Body of pancreas (tissue), 4 donors: ENCODE results near the gene ACKR3. TPM values are rescaled to one million over a fixed set of nuclear protein-coding genes. Genes with fewer than 3 reads are reported as not detected.

Source experiments
- ATAC-seq: fragments of 150-250 bp; one replicate; pipeline ENCODE4 v1.9.1; 2016
- DNase-seq, 4 donors: peaks; one replicate each; pipeline ENCODE4 v3.0.0-alpha.2; 2019
- H3K27ac ChIP-seq, 4 donors: fragments of 200-600 bp; sonication (generic); 1 replicate in 3 of 4; 2 replicates in 1 of 4; pipeline versions ENCODE4 v1.5.1 to v1.6.1; 2016 to 2019; ENCODE audit warnings: mild to moderate bottlenecking in 1 of 4, mixed read lengths in 1 of 4, moderate library complexity in 1 of 4
- H3K27me3 ChIP-seq, 2 donors: fragments of 200-600 bp; sonication (generic); one replicate each; pipeline ENCODE4 v1.6.0; 2016; ENCODE audit warnings: mild to moderate bottlenecking in 1 of 2
- H3K36me3 ChIP-seq, 2 donors: fragments of 200-600 bp; sonication (generic); replicated peaks in 1 of 2; 2 replicates each; pipeline ENCODE4 v1.5.1; 2016; ENCODE audit warnings: low read depth in 2 of 2; ENCODE audit not compliant: insufficient read depth in 1 of 2
- H3K4me1 ChIP-seq: fragments of 200-600 bp; sonication (generic); one replicate; pipeline ENCODE4 v1.6.0; 2016
- H3K4me3 ChIP-seq, 2 donors: fragments of 200-600 bp; sonication (generic); 1 replicate in 1 of 2; 2 replicates in 1 of 2; pipeline ENCODE4 v1.5.1; 2016 to 2019
- H3K9me3 ChIP-seq, 3 donors: fragments of 200-600 bp; sonication (generic); 1 replicate in 2 of 3; 2 replicates in 1 of 3; pipeline ENCODE4 v1.5.1; 2016
- POLR2A ChIP-seq, 3 donors: fragments of 450-650 bp; IDR thresholded peaks; one replicate each; pipeline ENCODE4 v1.6.1; 2016; ENCODE audit warnings: antibody characterized with exemption in 3 of 3, mild to moderate bottlenecking in 2 of 3
- WGBS, 2 donors: methylation state at CpG; one replicate each; pipeline ENCODE4 v1.1.5; 2017; 5-methylcytosine and 5-hydroxymethylcytosine counted together
- intact Hi-C: fragments of 100-400 bp; cut with DNase I; formaldehyde crosslinking; loops from one replicate; pipeline ENCODE4 v1.15.1; 2023
- total RNA-seq, 2 donors: library from RNA; depleted of rRNA; stranded (reverse); fragments of >200 nt; gene quantifications; one replicate each; pipeline ENCODE4 v1.1.0, GENCODE V29; 2016
- TF ChIP-seq, protein P1 (sequence below), 7 experiments: fragments of 450-650 bp in 4 of 7; fragments of 200-600 bp in 3 of 7; sonication (generic) in 3 of 7; IDR thresholded peaks; one replicate each; pipeline ENCODE4 v1.5.1; 2016 to 2019; ENCODE audit warnings: antibody characterized with exemption in 7 of 7

ACKR3 gene
- total RNA-seq, 2 donors from 2014 or later: 10.4 to 18.1 TPM

DNA sequence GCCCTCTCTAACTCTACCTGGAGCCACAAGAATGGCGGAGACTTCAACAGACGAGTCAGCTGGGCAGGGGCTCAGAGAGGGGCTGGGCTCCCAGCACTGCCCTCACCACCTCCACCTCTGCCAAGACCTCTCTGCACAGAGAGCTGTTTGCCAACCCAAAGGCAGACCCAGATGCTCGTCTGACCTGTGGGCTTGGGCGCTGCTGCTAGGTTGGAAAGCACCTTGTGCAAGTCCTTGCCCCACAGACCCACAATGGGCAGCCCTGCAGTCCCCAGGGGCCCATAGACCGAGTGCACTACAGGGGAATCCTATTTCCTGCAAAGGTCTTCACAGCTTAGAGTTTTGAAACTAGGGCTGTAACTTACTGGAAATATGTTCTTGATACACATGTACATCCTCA, 13.3 kb downstream of the ACKR3 start:
- peak overlapping the region in 1 of 4 donors; percentile 9 for H3K27ac ChIP-seq
- no peaks in the 10 kb centered on the region for H3K9me3 ChIP-seq
- no peak overlapping the region for H3K4me3 ChIP-seq
- TF ChIP-seq POLR2A (IDR thresholded peaks at IDR 0.05): no peak
- TF ChIP-seq, protein P1, sequence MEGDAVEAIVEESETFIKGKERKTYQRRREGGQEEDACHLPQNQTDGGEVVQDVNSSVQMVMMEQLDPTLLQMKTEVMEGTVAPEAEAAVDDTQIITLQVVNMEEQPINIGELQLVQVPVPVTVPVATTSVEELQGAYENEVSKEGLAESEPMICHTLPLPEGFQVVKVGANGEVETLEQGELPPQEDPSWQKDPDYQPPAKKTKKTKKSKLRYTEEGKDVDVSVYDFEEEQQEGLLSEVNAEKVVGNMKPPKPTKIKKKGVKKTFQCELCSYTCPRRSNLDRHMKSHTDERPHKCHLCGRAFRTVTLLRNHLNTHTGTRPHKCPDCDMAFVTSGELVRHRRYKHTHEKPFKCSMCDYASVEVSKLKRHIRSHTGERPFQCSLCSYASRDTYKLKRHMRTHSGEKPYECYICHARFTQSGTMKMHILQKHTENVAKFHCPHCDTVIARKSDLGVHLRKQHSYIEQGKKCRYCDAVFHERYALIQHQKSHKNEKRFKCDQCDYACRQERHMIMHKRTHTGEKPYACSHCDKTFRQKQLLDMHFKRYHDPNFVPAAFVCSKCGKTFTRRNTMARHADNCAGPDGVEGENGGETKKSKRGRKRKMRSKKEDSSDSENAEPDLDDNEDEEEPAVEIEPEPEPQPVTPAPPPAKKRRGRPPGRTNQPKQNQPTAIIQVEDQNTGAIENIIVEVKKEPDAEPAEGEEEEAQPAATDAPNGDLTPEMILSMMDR (IDR thresholded peaks at IDR 0.05): no peak
- peaks cover 5 to 13% of the 10 kb centered on the region in 2 donors for H3K36me3 ChIP-seq
- H3K4me1 ChIP-seq: peaks cover 37% of the 10 kb centered on the region
- ATAC-seq (no peak), DNase-seq (no peak)
- intact Hi-C loops: no loop called here
- no peaks in the 10 kb centered on the region for H3K27me3 ChIP-seq
- WGBS, 2 donors: 81 to 84% methylated on average over 5 of the region's 5 CpGs

DNA sequence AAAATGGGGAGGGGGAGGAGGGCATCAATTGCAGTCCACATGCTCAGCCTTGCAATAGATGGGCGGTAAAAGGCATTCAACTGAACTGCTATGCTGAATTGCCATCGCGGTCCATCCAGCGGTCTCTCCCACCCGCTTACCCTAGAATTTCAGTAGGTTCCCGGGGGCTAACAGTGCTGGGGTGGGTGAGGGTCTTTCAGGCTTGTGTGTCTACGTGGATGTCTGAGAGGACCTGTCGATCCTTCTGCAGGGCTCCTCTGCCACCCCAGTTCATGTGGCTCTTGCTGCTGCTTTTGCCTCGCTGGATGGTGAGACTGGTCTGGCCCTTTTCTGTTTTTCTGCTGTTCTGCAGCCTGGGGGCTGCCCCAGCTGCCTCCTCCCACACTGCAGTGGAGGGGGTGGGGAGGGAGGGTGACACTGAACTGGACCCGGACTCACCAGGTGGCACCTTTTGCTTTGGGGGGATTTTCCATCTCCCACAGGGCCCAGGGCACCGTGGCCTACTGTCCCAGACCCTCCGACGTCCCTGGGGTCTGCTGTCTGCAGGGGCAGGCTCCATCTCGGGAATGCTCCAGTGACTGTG, 14.1 kb downstream of the ACKR3 start:
- Histone ChIP-seq H3K27ac (no peak overlapping the region), H3K27me3 (no peaks in the 10 kb centered on the region), H3K36me3 (peaks cover 5 to 13% of the 10 kb centered on the region in 2 donors), H3K9me3 (no peaks in the 10 kb centered on the region), H3K4me1 (peaks cover 29% of the 10 kb centered on the region), H3K4me3 (no peak overlapping the region)
- TF ChIP-seq, protein P1 (IDR thresholded peaks at IDR 0.05): no peak
- no peak for TF ChIP-seq POLR2A (IDR thresholded peaks at IDR 0.05)
- intact Hi-C loops: no loop called here
- ATAC-seq (no peak), DNase-seq (no peak)
- WGBS, 2 donors: 87 to 98% methylated on average over 13 to 14 of the region's 14 CpGs

DNA sequence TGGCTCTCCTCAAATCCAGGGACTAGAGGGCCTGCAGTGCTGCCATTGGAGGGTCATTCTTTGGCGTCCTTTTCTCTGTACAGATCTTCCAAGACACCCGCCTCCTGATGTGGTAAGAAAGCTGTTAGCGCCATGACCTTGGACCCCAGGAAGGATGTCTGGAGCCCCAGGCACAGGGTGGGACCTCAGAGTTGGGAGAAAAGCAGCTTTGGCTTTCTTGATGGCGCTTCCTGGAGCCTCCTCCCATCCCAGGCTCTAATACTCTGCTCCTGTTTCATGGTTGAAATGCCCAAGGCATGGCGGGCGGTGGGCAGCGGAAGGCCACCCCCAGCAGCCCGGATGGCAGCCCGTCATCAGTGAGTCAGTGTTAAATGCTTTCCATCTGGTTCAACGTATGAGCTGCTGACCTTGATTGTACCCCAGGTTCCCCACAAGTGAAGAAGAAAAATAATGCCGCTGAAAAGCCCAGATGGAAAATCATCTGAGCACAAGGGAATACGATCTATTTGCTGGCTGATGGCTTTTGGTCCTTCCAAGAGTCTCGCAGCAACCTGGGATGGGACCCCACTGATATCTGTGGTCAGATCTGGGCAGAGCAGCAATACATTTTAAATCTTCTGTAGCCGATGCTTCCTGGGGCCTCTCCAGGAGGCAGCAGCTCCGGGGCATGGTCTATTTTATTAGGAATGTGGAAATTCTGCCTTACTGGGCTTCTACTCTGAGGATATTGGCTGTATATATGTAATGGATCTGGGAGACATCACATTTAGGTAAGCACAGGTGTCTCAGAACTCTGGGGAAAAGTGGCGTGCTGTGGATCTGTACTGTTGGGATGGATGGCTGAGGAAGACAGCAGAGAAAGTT, 15.1 kb downstream of the ACKR3 start:
- Histone ChIP-seq H3K36me3 (peaks cover 5 to 13% of the 10 kb centered on the region in 2 donors), H3K4me3 (no peak overlapping the region), H3K27ac (peak overlapping the region in 1 of 4 donors; percentile 13), H3K27me3 (no peaks in the 10 kb centered on the region), H3K4me1 (peaks cover 19% of the 10 kb centered on the region), H3K9me3 (no peaks in the 10 kb centered on the region)
- no peak for TF ChIP-seq POLR2A (IDR thresholded peaks at IDR 0.05)
- TF ChIP-seq, protein P1 (IDR thresholded peaks at IDR 0.05): no peak
- intact Hi-C loops: no loop called here
- DNase-seq (peak in 1 of 4 donors; percentile 30), ATAC-seq (no peak)
- WGBS, 2 donors: 74 to 81% methylated on average over 16 of the region's 16 CpGs

DNA sequence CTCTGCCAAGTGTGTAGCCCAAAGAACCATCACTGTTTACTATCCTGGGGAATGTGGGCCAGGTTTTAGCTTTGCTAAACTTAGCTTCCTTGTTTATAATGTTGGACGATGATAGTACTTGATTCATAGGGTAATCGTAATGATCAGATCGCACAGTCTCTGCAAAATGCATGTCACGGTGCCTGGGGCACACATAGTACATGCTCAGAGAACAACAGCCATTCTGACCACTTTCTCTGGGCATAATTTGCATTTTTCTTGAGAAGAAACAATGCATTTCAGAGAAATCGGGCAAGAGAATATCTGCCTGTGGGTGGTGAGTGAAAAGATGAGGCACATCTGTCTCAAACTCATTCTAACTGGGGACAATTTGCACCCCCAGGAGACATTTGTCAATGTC, 16.3 kb downstream of the ACKR3 start:
- intact Hi-C loops: no loop called here
- 88 to 97% methylated on average over 5 of the region's 5 CpGs for WGBS, 2 donors
- Histone ChIP-seq H3K4me3 (no peak overlapping the region), H3K9me3 (no peaks in the 10 kb centered on the region), H3K36me3 (peaks cover 5% of the 10 kb centered on the region in 2 donors), H3K27ac (no peak overlapping the region), H3K4me1 (peaks cover 7% of the 10 kb centered on the region), H3K27me3 (no peaks in the 10 kb centered on the region)
- DNase-seq (no peak), ATAC-seq (no peak)
- TF ChIP-seq, protein P1 (IDR thresholded peaks at IDR 0.05): no peak
- TF ChIP-seq POLR2A (IDR thresholded peaks at IDR 0.05): no peak
